IPS-11a (cell line): ENCODE data around the gene TMEM183A.

ENCODE experiments used
- H3K4me3 ChIP-seq: one replicate; pipeline ENCODE4 v1.5.1; 2013; ENCODE audit warnings: low read depth, low read length, control low read depth

TMEM183A gene

DNA sequence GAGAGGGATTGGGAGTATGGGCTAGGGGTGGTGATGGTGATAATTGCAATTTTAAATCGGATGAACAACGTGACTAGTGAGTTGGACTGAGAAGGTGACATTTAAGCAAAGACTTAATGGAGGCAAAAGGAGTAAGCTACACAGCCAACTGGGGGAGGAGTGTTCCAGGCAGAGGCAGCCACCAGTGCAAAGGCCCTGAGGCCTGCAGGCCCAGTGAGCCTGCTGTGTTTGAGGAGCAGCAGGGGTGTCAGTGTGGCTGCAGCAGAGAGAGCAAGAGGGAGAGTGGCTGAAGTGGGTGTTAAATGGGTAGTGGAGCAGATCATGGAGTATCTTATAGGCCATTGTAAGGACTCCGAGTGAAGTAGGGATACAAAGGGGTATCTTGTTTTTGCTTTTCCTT lies 59.8 kb downstream of the TMEM183A start:
- no peak overlapping the region for H3K4me3 ChIP-seq

DNA sequence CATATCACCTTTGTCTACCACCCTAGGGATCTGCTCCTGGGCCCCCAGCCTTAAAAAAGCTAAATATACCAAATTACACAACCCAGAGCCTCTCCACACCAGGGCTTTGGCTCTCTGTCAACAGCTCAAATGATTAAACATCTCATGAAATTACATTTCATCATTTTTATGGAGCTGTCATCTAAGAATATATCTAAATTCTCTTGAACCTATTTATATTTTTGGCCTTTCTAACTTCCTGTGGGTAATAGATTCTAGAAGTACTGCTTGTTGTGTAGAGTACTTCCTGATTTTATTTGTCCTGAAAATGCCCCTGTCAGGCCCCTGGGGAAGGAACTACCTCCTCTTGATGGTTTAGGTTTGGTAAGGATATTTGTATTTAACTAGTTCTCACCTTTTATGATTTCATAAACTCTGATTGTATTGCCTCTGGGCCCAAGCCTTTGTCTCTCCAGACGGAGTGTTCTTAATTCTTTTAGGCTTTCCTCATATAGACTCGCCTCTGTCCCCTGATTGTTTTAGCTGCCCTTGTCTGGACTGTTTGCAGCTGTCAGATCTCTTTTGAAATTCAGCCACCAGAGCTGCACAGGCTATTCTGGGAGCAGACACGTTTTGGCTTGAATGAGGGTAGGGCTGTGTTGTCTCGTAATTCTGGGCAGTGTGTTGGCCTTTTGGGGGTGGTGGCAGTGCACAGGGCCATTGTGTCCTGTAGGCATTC lies 62.0 kb downstream of the TMEM183A start:
- no peak overlapping the region for H3K4me3 ChIP-seq

DNA sequence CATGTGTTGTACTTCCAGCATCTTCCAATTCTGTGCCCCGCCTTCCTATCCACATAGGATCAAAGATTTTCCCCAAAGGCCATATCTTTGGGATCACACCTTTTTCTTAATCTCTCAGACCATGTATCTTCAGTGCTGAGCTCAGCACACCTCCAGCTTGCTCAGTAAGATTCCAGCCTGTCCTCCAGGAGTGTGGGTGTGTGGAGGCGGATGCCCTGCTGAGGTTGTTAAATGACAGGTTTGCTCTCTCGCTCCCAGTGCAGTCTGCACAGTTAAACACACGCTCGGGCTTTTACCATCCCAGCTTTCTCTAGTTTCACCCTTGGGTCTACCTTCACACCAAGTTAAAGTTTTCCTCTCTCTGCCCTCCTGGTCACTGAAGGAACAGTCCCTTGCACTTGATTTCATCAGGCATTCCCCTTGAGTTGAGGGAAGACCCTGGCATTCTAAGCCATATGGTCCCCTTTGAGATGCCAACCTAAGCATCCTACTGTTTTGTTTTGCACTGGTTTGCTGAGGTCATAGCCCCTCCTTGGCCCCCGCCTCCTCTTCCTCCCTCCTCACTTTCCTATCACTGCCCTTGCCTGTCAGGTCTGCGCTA lies 64.9 kb downstream of the TMEM183A start:
- no peak overlapping the region for H3K4me3 ChIP-seq

DNA sequence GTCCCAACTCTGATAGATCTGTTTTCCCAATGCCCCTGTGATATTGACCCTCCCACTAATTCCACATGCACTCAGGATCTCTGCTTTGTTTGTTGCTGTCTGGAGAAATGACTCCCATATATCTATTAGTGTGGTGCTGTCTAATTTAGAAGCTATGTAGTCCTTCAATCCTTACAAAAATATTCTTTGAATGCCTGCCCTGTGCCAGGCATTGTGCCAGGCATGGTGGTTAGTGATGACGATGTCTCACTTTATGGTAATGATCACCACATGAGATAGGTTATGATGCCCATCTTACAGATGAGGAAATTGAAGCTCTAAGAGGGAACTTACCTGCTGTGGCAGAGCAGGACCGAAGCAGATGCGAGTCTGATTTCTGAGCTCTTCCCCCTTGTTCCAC lies 65.7 kb downstream of the TMEM183A start:
- H3K4me3 ChIP-seq = no peak overlapping the region

DNA sequence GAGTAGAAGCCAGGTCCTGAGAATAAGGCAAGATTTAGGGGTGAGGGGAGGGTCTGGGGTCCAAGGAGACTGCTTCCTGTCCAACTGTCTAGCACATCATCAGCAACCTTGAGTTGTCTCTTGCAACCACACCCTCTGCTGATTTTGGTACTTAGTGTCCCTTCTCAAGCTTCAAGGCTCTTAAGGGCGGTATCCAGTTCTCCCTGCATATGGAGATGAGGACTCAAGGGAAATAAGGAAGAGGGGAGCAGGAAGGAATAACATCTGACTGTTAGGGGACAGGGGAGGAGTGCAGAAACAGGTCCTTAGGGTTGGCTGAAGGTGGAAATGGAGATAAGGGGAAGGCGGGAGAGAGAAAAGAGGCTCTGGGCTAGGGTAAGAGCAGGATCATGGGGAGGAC lies 66.3 kb downstream of the TMEM183A start:
- H3K4me3 ChIP-seq = no peak overlapping the region
